GM21529 (cell line): ENCODE results near the gene HDAC8.
"Not testable (repeated sequence)": the region's sequence is repeated elsewhere in the genome, so short reads cannot be mapped to it uniquely, and the experiment has no call there.

Experiments used
- ATAC-seq: cut with Tn5 transposase; IDR thresholded peaks from one replicate; pipeline ENCODE4 v1.9.1; 2021; ENCODE audit not compliant: unreplicated experiment

Gene HDAC8

GRCh38 chrX:72326605-72327300 lies 245.9 kb downstream of the HDAC8 start:
- no peak for ATAC-seq

- not testable (repeated sequence) for ATAC-seq
These were observed 253.0 kb downstream of the HDAC8 start for GRCh38 chrX:72319651-72320050.

GRCh38 chrX:72317139-72317538 lies 255.5 kb downstream of the HDAC8 start:
- ATAC-seq = no peak

GRCh38 chrX:72316408-72317110 lies 256.1 kb downstream of the HDAC8 start:
- no peak for ATAC-seq

GRCh38 chrX:72314881-72315280 lies 257.8 kb downstream of the HDAC8 start:
- no peak for ATAC-seq

GRCh38 chrX:72313707-72314641 lies 258.7 kb downstream of the HDAC8 start:
- ATAC-seq = no peak

- ATAC-seq = no peak
These were observed 260.2 kb downstream of the HDAC8 start for GRCh38 chrX:72312311-72312940.

GRCh38 chrX:72309297-72310071 lies 263.2 kb downstream of the HDAC8 start:
- no peak for ATAC-seq

GRCh38 chrX:72308566-72309296 lies 263.9 kb downstream of the HDAC8 start:
- peak; percentile 48 for ATAC-seq

GRCh38 chrX:72308209-72308565 lies 264.5 kb downstream of the HDAC8 start:
- ATAC-seq = no peak

GRCh38 chrX:72307646-72308051 lies 265.0 kb downstream of the HDAC8 start:
- ATAC-seq = no peak

- ATAC-seq = peak; percentile 71
These were observed 265.6 kb downstream of the HDAC8 start for GRCh38 chrX:72306851-72307645.

- peak; percentile 13 for ATAC-seq
These were observed 266.4 kb downstream of the HDAC8 start for GRCh38 chrX:72306085-72306801.

GRCh38 chrX:72305286-72306084 lies 267.2 kb downstream of the HDAC8 start, which contains the start of gene CITED1:
TSS of gene CITED1 (minus strand) at chrX:72305914. CDS start at chrX:72302869, 3,045 bp downstream.
- no peak for ATAC-seq

- ATAC-seq = no peak
These were observed 267.8 kb downstream of the HDAC8 start for GRCh38 chrX:72304877-72305276.

- no peak for ATAC-seq
These were observed 270.9 kb downstream of the HDAC8 start for GRCh38 chrX:72301781-72302180.

- no peak for ATAC-seq
These were observed 272.6 kb downstream of the HDAC8 start for GRCh38 chrX:72299891-72300630.
